HepG2 (cell line): ENCODE measurements around the gene DENND2D. TPM values are rescaled to one million over a fixed set of nuclear protein-coding genes. Genes with fewer than 3 reads are reported as not detected.

Experiments used
- DMAP1 ChIP-seq: IDR thresholded peaks from 2 replicates; pipeline ENCODE4 v1.6.1; 2016
- EED ChIP-seq: sonication (generic); formaldehyde crosslinking; IDR thresholded peaks from 2 replicates; pipeline ENCODE4 v1.5.0; 2020; ENCODE audit warnings: mild to moderate bottlenecking, missing genetic modification reagents
- GATAD1 ChIP-seq: IDR thresholded peaks from 2 replicates; pipeline ENCODE4 v1.6.1; 2016; ENCODE audit warnings: missing genetic modification reagents, missing compliant biosample characterization
- KDM2A ChIP-seq: sonication (generic); formaldehyde crosslinking; IDR thresholded peaks from 2 replicates; pipeline ENCODE4 v1.4.0; 2020; ENCODE audit warnings: low read depth, missing genetic modification reagents, borderline replicate concordance
- NFIB ChIP-seq: sonication (generic); formaldehyde crosslinking; IDR thresholded peaks from 2 replicates; pipeline ENCODE4 v1.9.0; 2021; ENCODE audit warnings: missing genetic modification reagents, mild to moderate bottlenecking, borderline replicate concordance
- PAX8 ChIP-seq: sonication (generic); formaldehyde crosslinking; IDR thresholded peaks from 2 replicates; pipeline ENCODE4 v1.8.0; 2022; ENCODE audit warnings: mild to moderate bottlenecking, missing genetic modification reagents, borderline replicate concordance
- SIN3B ChIP-seq: fragments of 150-350 bp; IDR thresholded peaks from 2 replicates; pipeline ENCODE4 v1.6.1; 2014; ENCODE audit warnings: low read length
- ZBTB21 ChIP-seq: sonication (generic); formaldehyde crosslinking; IDR thresholded peaks from 2 replicates; pipeline ENCODE4 v1.4.0; 2020; ENCODE audit warnings: missing genetic modification reagents
- ZNF333 ChIP-seq: sonication (generic); formaldehyde crosslinking; IDR thresholded peaks from 2 replicates; pipeline ENCODE4 v1.4.0; 2020; ENCODE audit warnings: mild to moderate bottlenecking, missing genetic modification reagents, borderline replicate concordance
- ZNF670 ChIP-seq: sonication (generic); formaldehyde crosslinking; IDR thresholded peaks from 2 replicates; pipeline ENCODE4 v1.8.0; 2022; ENCODE audit warnings: mild to moderate bottlenecking, missing genetic modification reagents, borderline replicate concordance
- ZNF768 ChIP-seq: sonication (generic); formaldehyde crosslinking; IDR thresholded peaks from 2 replicates; pipeline ENCODE4 v1.4.0; 2020; ENCODE audit warnings: missing genetic modification reagents
- polyA plus RNA-seq, 8 experiments: library from polyadenylated mRNA; depleted of rRNA in 3 of 8; stranded (reverse) in 7 of 8; unstranded in 1 of 8; fragments of >200 nt; fragmentation: Illumina TruSeq in 4 of 8; extraction: Trizol in 4 of 8; gene quantifications; 2 replicates each; pipeline versions ENCODE4 v1.2.1 to v1.2.3, GENCODE V29; 2011 to 2016; ENCODE audit warnings: low read depth in 4 of 8, missing spikeins in 1 of 8, mixed read lengths in 1 of 8; ENCODE audit not compliant: insufficient read depth in 1 of 8
- total RNA-seq, 5 experiments: library from RNA; depleted of rRNA; stranded (reverse); fragments of >200 nt; fragmentation: Illumina TruSeq; extraction: Trizol; gene quantifications; 2 replicates each; pipeline ENCODE4 v1.2.3, GENCODE V29; 2016; ENCODE audit warnings: low read depth in 1 of 5
- TF ChIP-seq, protein P1 (sequence below): sonication (generic); formaldehyde crosslinking; IDR thresholded peaks from 2 replicates; pipeline ENCODE4 v1.5.0; 2020; ENCODE audit warnings: mild to moderate bottlenecking, missing genetic modification reagents, borderline replicate concordance
- TF ChIP-seq, protein P2 (sequence below): sonication (generic); formaldehyde crosslinking; IDR thresholded peaks from 2 replicates; pipeline ENCODE4 v1.8.1; 2023; ENCODE audit warnings: missing genetic modification reagents, mild to moderate bottlenecking, borderline replicate concordance
- TF ChIP-seq, protein P3 (sequence below): IDR thresholded peaks from 2 replicates; pipeline ENCODE4 v1.6.1; 2018; ENCODE audit warnings: missing genetic modification reagents
- TF ChIP-seq, protein P4 (sequence below), 2 experiments: IDR thresholded peaks; 2 replicates each; pipeline ENCODE4 v1.6.1; 2011 to 2012; ENCODE audit warnings: low read length in 2 of 2, borderline replicate concordance in 1 of 2, low read depth in 1 of 2, mild to moderate bottlenecking in 1 of 2, moderate library complexity in 1 of 2
- TF ChIP-seq, protein P5 (sequence below): sonication (generic); formaldehyde crosslinking; IDR thresholded peaks from 2 replicates; pipeline ENCODE4 v1.8.0; 2022; ENCODE audit warnings: low read depth, missing genetic modification reagents

Gene DENND2D
- total and polyA plus RNA-seq, 2 of the 13 experiments (the other 11 are each of a cell fraction or from before 2014, with no cell fraction given), result 0.04 TPM; not detected in 1

DNA sequence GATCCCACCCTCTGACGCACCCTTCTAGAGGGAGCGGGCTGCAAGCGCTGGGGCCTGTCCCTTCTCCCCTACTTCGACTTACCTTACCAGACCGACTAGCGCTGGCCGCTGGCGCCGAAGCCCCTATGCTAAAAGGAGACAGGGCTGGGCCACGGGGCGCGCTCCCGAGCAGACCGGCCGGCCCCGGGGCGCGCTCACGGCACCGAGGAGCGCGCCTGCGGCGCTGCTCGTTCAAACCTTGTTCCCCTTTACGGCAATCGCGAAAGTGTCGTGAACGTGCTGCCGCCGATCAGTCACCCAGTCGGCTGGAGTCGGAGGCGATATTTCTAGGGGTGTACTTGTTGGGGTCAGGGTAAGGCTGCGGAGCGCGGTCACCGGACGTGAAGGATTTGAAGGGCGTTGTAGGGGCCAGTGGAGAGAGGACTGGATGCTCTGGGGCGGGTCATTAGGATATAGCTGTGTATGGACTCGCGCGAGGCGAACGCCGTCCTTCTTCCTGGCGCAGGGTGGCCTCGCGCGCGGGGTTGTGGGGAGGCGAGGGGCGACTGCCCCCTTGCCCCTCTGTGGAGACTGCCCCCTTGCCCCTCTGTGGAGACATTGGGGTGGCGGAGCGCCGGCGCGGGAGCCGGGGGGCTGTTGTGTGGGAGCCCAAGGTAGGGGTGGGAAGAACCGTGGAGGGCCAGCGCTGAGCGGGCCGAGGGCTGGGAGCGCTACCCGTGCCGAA, 60.3 kb downstream of the DENND2D start, which contains the start of the genes CEPT1 and DRAM2 (continued):
- TF ChIP-seq NFIB (CRISPR knock-in tag) (no peak), DMAP1 (CRISPR knock-in tag) (peak; percentile 80), SIN3B (peak; percentile 34; the same call in 1 of the 2 replicates), KDM2A (CRISPR knock-in tag) (peak; percentile 80; the same call in 1 of the 2 replicates), ZNF670 (CRISPR knock-in tag) (peak; percentile 92), ZBTB21 (no peak), PAX8 (CRISPR knock-in tag) (0 out of 2 replicates have a peak, but pooled peaks have one; percentile 42), EED (no peak), ZNF333 (peak; percentile 39), ZNF768 (CRISPR knock-in tag) (peak; percentile 29; the same call in 1 of the 2 replicates), GATAD1 (peak; percentile 92)
- TF ChIP-seq, protein P1, sequence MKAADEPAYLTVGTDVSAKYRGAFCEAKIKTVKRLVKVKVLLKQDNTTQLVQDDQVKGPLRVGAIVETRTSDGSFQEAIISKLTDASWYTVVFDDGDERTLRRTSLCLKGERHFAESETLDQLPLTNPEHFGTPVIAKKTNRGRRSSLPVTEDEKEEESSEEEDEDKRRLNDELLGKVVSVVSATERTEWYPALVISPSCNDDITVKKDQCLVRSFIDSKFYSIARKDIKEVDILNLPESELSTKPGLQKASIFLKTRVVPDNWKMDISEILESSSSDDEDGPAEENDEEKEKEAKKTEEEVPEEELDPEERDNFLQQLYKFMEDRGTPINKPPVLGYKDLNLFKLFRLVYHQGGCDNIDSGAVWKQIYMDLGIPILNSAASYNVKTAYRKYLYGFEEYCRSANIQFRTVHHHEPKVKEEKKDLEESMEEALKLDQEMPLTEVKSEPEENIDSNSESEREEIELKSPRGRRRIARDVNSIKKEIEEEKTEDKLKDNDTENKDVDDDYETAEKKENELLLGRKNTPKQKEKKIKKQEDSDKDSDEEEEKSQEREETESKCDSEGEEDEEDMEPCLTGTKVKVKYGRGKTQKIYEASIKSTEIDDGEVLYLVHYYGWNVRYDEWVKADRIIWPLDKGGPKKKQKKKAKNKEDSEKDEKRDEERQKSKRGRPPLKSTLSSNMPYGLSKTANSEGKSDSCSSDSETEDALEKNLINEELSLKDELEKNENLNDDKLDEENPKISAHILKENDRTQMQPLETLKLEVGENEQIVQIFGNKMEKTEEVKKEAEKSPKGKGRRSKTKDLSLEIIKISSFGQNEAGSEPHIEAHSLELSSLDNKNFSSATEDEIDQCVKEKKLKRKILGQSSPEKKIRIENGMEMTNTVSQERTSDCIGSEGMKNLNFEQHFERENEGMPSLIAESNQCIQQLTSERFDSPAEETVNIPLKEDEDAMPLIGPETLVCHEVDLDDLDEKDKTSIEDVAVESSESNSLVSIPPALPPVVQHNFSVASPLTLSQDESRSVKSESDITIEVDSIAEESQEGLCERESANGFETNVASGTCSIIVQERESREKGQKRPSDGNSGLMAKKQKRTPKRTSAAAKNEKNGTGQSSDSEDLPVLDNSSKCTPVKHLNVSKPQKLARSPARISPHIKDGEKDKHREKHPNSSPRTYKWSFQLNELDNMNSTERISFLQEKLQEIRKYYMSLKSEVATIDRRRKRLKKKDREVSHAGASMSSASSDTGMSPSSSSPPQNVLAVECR (CRISPR knock-in tag), result peak; percentile 81
- TF ChIP-seq, protein P2, sequence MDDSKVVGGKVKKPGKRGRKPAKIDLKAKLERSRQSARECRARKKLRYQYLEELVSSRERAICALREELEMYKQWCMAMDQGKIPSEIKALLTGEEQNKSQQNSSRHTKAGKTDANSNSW, result no peak
- TF ChIP-seq, protein P3, sequence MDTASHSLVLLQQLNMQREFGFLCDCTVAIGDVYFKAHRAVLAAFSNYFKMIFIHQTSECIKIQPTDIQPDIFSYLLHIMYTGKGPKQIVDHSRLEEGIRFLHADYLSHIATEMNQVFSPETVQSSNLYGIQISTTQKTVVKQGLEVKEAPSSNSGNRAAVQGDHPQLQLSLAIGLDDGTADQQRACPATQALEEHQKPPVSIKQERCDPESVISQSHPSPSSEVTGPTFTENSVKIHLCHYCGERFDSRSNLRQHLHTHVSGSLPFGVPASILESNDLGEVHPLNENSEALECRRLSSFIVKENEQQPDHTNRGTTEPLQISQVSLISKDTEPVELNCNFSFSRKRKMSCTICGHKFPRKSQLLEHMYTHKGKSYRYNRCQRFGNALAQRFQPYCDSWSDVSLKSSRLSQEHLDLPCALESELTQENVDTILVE (CRISPR knock-in tag), result 0 out of 2 replicates have a peak, but pooled peaks have one; percentile 39
- TF ChIP-seq, protein P4, sequence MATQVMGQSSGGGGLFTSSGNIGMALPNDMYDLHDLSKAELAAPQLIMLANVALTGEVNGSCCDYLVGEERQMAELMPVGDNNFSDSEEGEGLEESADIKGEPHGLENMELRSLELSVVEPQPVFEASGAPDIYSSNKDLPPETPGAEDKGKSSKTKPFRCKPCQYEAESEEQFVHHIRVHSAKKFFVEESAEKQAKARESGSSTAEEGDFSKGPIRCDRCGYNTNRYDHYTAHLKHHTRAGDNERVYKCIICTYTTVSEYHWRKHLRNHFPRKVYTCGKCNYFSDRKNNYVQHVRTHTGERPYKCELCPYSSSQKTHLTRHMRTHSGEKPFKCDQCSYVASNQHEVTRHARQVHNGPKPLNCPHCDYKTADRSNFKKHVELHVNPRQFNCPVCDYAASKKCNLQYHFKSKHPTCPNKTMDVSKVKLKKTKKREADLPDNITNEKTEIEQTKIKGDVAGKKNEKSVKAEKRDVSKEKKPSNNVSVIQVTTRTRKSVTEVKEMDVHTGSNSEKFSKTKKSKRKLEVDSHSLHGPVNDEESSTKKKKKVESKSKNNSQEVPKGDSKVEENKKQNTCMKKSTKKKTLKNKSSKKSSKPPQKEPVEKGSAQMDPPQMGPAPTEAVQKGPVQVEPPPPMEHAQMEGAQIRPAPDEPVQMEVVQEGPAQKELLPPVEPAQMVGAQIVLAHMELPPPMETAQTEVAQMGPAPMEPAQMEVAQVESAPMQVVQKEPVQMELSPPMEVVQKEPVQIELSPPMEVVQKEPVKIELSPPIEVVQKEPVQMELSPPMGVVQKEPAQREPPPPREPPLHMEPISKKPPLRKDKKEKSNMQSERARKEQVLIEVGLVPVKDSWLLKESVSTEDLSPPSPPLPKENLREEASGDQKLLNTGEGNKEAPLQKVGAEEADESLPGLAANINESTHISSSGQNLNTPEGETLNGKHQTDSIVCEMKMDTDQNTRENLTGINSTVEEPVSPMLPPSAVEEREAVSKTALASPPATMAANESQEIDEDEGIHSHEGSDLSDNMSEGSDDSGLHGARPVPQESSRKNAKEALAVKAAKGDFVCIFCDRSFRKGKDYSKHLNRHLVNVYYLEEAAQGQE (IDR thresholded peaks at IDR 0.05; ENCODE audit: borderline replicate concordance in 1 of 2, low read depth in 1 of 2, low read length in 2 of 2), result 0 out of 4 replicates have a peak, but pooled peaks of 1 of the 2 experiments have one; percentile 10
- TF ChIP-seq, protein P5, sequence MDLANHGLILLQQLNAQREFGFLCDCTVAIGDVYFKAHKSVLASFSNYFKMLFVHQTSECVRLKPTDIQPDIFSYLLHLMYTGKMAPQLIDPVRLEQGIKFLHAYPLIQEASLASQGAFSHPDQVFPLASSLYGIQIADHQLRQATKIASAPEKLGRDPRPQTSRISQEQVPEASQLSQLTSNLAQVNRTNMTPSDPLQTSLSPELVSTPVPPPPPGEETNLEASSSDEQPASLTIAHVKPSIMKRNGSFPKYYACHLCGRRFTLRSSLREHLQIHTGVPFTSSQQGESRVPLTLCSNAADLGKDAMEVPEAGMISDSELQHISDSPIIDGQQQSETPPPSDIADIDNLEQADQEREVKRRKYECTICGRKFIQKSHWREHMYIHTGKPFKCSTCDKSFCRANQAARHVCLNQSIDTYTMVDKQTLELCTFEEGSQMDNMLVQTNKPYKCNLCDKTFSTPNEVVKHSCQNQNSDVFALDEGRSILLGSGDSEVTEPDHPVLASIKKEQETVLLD, result no peak
